HG02885 (cell line): ENCODE data around the gene C1QTNF5.

Experiments
- ATAC-seq: cut with Tn5 transposase; IDR thresholded peaks from one replicate; pipeline ENCODE4 v1.9.1; 2021; ENCODE audit warnings: mild to moderate bottlenecking; ENCODE audit not compliant: unreplicated experiment, poor library complexity

The C1QTNF5 gene

GRCh38 chr11:119361056-119361787 is 20.5 kb upstream of the C1QTNF5 start:
- ATAC-seq: peak; percentile 61

GRCh38 chr11:119359365-119360214 is 18.9 kb upstream of the C1QTNF5 start:
- no peak for ATAC-seq

GRCh38 chr11:119357074-119357473 is 16.4 kb upstream of the C1QTNF5 start:
- no peak for ATAC-seq

- peak; percentile 65 for ATAC-seq
Observed at GRCh38 chr11:119356349-119357031, 15.8 kb upstream of the C1QTNF5 start.

- ATAC-seq: no peak
Observed at GRCh38 chr11:119355091-119355843, 14.6 kb upstream of the C1QTNF5 start.

- ATAC-seq: no peak
Observed at GRCh38 chr11:119352857-119353260, 12.2 kb upstream of the C1QTNF5 start.

GRCh38 chr11:119351232-119351631 is 10.5 kb upstream of the C1QTNF5 start:
- no peak for ATAC-seq

DNA sequence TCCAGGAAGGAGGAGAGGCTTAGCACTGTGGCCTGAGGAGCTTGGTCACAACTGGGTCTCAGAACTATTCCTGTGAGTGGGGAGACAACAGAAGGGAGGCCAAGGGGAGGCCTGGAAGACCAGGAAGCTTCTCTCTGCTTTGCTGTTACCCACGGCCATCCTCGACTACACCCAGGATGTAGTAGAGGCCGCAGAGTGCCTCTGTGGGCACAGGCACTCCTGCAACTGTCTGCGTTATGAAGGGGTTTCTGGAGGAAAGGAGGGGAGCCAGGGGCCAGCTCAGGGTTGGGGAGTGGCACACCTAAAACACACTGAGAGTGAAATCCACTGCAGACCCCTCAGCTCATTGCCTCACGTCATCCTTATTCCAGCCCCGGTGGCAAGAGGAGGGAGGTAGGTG is 9.6 kb upstream of the C1QTNF5 start:
- ATAC-seq: no peak

- no peak for ATAC-seq
Observed at GRCh38 chr11:119347940-119348605, 7.4 kb upstream of the C1QTNF5 start.

GRCh38 chr11:119347242-119347641 is 6.6 kb upstream of the C1QTNF5 start:
- no peak for ATAC-seq

DNA sequence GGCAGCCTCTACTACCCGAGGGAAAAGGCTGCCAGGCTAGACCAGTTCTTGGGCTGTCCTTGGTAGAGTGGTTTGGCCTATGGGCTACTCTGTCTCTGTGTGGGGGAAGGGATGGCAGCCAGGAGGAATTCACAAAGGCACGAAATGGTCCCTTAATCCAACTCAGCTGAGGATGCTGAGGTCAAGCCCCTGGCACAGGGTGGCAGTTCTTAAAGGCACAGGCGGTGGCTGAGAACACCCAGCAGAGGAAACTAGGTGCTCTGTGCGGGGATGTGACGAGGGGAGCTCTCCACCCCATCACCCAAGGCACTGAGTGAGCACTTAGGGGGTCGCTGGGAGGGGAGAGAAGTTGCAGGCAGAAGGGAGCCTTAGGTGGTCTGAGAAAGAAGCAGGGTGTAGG is 5.9 kb upstream of the C1QTNF5 start, which contains the start of gene MFRP:
TSS of gene MFRP (minus strand) at position 101 of the 400 bp plus-strand sequence. CDS start 192 bp downstream, outside the sequence.
- ATAC-seq: no peak

GRCh38 chr11:119345685-119346084 is 5.0 kb upstream of the C1QTNF5 start:
- ATAC-seq: no peak

- ATAC-seq: no peak
Observed at GRCh38 chr11:119344291-119345010, 3.8 kb upstream of the C1QTNF5 start.

DNA sequence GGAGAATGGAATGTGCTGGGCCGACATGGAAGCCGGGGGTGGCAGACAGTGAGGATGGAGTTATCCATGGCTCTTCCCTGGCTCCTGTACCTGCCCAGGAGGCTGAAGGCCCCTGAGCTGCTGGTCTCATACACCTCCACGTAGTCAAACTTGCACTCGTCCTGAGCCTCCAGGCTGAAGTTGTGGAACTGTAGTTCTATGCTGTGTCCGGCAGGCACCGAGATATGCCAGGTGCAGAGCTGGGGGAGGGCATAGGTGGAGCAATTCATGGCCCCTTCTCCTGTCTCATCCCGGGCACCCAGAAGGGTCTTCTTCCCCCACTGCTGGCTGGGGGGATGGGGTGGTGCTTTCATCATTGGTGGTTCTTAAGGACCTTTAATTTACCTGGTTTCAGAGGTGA is 3.0 kb upstream of the C1QTNF5 start:
- no peak for ATAC-seq

DNA sequence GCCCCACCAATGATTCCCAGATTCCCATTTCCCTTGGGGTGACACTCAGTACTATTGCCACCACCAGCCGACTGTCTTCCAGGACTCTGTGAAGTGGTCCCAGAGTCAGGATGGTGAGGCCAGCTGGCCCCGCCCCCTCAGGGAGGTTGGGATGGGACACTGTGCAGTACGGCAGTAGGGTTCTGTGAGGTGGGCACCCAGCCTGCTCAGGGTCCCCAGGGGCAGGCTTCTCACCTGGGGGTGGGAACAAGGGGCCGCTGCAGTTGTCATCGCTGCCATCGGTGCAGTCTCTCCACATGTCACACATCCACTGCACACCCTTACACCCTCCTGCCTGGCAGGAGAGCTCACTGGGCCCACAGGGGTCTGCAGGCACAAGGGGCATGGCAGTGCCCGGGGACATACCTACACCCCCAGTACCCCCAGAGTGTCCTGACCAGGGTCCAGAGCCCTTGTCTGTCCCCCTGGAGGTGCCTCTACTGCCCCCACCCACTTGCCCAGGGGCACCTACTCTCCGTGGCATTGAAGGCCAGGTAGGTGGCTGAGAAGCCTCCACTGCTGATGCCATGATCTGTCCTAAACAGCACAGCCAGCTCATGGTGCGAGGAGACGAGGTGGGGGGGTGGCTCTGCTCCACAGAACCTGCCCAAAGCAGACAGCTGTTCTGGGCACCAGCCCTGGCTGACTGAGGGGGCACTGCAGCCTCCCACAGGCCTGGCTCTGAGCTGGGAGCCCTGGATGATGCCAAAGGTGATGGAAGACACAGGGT is 1.9 kb upstream of the C1QTNF5 start:
- ATAC-seq: no peak

GRCh38 chr11:119342023-119342300 is 1.3 kb upstream of the C1QTNF5 start:
- ATAC-seq: no peak

- ATAC-seq: no peak
Observed at GRCh38 chr11:119341222-119342022, 739 bp upstream of the C1QTNF5 start.
